Measurements from ENCODE around the gene DCPS.

The DCPS gene

DNA sequence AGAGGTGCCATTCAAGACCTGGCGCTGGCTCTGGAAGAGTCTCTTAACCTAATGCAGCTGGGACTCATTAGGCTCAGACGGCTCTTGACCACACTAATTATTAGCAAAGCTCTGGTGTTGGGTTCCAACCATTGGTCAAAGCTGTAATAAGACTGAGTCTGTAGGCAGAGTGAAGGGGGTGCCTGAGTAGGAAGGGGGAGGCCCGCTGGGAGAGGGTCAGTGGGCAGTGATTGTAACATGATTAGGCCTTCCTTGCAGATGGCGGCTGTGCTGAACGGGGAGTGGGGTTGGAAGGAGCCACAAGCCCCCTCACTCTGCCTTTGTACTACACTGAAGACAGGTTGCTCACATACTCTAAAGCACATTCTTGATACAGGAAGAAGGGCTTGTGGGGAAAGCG, 40.4 kb upstream of the DCPS start:
- H3K4me3 ChIP-seq (ENCODE audit: low read length), result no peak overlapping the region
- TF ChIP-seq, protein P1, sequence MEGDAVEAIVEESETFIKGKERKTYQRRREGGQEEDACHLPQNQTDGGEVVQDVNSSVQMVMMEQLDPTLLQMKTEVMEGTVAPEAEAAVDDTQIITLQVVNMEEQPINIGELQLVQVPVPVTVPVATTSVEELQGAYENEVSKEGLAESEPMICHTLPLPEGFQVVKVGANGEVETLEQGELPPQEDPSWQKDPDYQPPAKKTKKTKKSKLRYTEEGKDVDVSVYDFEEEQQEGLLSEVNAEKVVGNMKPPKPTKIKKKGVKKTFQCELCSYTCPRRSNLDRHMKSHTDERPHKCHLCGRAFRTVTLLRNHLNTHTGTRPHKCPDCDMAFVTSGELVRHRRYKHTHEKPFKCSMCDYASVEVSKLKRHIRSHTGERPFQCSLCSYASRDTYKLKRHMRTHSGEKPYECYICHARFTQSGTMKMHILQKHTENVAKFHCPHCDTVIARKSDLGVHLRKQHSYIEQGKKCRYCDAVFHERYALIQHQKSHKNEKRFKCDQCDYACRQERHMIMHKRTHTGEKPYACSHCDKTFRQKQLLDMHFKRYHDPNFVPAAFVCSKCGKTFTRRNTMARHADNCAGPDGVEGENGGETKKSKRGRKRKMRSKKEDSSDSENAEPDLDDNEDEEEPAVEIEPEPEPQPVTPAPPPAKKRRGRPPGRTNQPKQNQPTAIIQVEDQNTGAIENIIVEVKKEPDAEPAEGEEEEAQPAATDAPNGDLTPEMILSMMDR (conservative IDR thresholded peaks at IDR 0.05; ENCODE audit: low read depth, low read length), result no peak
- DNase-seq (ENCODE audit: low read depth), result no peak

DNA sequence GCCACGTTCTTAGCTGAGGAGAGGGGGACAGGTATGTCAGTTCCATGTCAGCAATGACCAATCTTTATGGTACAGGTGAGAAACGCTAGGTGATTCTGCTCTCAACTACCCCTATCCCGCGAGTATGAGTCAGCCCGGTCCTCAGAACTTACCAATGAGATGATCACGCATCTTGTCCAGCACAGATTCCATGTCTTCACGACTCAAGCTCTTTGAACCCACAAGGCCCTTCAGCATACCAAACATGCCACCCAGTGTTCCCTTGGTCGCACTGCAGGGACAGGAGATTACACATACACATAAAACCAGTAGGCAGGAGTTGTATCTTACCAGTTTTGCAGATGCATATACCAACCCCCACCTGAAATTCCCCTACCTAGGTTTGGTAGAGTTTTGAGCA, 38.0 kb upstream of the DCPS start:
- TF ChIP-seq, protein P1 (conservative IDR thresholded peaks at IDR 0.05; ENCODE audit: low read depth, low read length), result no peak
- DNase-seq (ENCODE audit: low read depth), result no peak

DNA sequence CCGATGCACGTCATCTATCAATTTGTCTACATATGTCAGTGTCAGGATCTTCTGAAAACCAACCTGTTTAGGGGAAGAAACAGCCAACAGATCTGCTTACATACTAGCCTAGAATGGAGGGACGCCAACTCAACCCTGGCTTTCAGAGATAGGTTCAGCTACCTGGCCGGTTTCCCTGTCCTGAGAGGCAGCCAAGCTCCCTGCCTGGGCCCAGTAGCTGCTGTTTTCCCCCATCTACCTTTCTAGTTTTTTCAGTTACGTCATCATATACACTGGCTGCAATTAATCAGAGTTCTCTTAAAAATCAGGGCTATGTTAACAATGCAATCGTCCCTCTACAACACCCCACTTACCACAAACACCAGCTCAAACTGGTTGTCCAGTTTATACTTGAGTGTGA, 36.2 kb upstream of the DCPS start:
- TF ChIP-seq, protein P1 (conservative IDR thresholded peaks at IDR 0.05; ENCODE audit: low read depth, low read length), result no peak
- H3K4me3 ChIP-seq (ENCODE audit: low read length), result peak overlapping the region; percentile 99
- no peak for DNase-seq (ENCODE audit: low read depth)

More for the DNA sequence above, 38.0 kb upstream of the DCPS start:
- no peak overlapping the region for H3K4me3 ChIP-seq (ENCODE audit: low read length)

DNA sequence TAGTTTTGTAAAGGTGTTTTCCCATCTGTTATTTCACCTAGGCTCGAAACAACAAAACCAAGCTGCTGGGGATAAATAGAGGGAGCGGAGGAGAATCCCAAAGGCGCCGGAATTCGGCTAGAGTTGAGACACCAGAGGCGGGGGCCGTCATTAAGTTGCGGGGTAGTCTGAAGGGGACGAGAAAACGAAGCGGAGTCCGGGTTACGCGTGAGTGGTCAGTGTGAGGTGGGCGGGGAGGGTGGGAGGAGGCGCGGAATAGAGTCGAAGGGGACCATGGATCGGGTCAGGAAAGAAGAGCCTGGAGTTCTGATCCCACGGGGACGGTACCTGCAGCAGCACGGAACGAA, 35.5 kb upstream of the DCPS start:
- peak overlapping the region; percentile 99 for H3K4me3 ChIP-seq (ENCODE audit: low read length)
- no peak for DNase-seq (ENCODE audit: low read depth)
- TF ChIP-seq, protein P1 (conservative IDR thresholded peaks at IDR 0.05; ENCODE audit: low read depth, low read length), result no peak

DNA sequence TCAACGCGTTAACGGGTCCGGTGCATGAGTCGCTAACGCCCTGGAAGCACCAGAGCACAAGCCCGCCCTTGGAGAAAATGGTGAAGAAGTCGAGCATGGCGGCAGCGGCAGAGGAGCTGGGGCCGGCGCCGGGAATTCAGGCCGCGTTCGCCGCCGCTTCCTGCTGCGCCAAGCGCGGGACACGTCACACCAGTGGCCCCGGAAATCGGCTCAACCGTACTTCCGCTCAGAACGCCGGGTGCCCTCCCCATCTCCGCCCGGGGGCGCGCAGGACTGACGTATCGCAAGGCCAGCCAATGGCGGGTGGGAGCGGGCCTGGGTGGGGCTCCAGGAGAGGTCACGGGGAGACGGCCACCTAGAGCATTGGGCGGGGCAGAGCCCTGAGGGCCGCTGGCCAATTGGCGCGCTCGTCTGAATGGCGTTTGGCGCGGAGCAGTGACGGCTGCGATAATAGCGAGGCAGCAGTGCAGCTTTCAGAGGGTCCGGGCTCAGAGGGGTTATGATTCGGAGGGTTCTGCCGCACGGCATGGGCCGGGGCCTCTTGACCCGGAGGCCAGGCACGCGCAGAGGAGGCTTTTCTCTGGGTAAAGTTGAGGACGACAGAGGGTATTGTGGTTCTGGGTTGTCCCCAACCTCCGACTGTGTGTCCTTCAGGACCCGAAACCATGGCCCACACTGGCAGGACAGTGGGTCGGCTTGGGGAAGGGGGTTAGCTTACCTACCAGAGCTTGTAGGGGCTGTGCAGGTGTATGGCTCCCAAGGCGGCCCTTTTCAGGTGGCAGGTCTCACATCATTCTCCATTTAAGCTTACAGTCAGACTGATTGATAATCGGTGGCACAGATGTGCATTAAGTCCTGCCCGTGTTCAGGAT, 34.9 kb upstream of the DCPS start, which contains the start of the genes FOXRED1 and SRPRA:
Gene FOXRED1, plus strand, starts transcription at position 447 of the 872 bp plus-strand sequence. Its CDS starts 53 bp downstream, at position 500.
Gene SRPRA, minus strand, starts transcription at position 188 of the 872 bp plus-strand sequence. Its CDS starts 91 bp downstream, at position 97.
- TF ChIP-seq, protein P1 (conservative IDR thresholded peaks at IDR 0.05; ENCODE audit: low read depth, low read length), result no peak
- peak; percentile 96 for DNase-seq (ENCODE audit: low read depth)

DNA sequence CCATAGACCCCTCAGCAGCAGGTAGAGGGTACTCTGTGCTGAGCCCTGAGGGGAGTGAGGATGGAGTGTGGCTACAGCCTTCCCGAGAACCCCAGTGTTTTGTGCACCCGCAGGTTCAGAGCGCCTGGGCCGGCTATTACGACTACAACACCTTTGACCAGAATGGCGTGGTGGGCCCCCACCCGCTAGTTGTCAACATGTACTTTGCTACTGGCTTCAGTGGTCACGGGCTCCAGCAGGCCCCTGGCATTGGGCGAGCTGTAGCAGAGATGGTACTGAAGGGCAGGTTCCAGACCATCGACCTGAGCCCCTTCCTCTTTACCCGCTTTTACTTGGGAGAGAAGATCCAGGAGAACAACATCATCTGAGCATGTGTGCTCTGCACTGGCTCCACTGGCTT, 26.5 kb upstream of the DCPS start:
- no peak overlapping the region for H3K4me3 ChIP-seq (ENCODE audit: low read length)
- DNase-seq (ENCODE audit: low read depth), result no peak
- TF ChIP-seq, protein P1 (conservative IDR thresholded peaks at IDR 0.05; ENCODE audit: low read depth, low read length), result no peak

More for the DNA sequence above, 34.9 kb upstream of the DCPS start, which contains the start of the genes FOXRED1 and SRPRA:
- H3K4me3 ChIP-seq (ENCODE audit: low read length), result peak within 1 kb of the TSS; percentile 99

DNA sequence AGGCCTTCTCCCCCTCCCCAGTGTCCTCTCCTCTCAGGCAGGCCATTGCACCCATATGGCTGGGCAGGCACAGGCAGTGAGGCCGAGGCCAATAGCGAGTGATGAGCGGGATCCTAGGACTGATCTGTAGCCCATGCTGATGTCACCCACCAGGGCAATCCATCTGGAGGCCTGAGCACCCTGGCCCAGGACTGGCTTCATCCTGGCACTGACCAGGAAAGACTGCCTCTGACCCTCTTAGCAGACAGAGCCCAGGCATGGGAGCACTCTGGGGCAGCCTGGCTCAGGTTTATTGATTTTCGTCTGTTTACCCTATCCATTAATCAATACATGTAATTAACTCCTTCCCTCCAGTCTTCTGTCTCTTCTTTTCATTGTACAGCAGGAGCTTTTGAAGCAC, 26.1 kb upstream of the DCPS start:
- TF ChIP-seq, protein P1 (conservative IDR thresholded peaks at IDR 0.05; ENCODE audit: low read depth, low read length), result no peak
- no peak for DNase-seq (ENCODE audit: low read depth)
- no peak overlapping the region for H3K4me3 ChIP-seq (ENCODE audit: low read length)

All from retinal pigment epithelial cell (primary cell).